ENCODE results near the gene AGT. TPM values are rescaled to one million over a fixed set of nuclear protein-coding genes. Genes with fewer than 3 reads are reported as not detected.
"Not testable (repeated sequence)": the region's sequence is repeated elsewhere in the genome, so short reads cannot be mapped to it uniquely, and the experiment has no call there.

Gene AGT
- total RNA-seq, 1 experiment from 2014 or later, result not detected

- ChIA-PET CTCF (no interaction called here), POLR2A (ENCODE audit: unreplicated experiment) (interaction anchor here (0.5 kb wide), 1 partner anchor 1234 kb away, joined by 4 read pairs; no protein-coding TSS in a partner anchor)
- intact Hi-C loops (cut with micrococcal nuclease; ENCODE audit: unreplicated experiment), result no loop called here
Observed at GRCh38 chr1:230717251-230717650, 3.3 kb upstream of the AGT start.

DNA sequence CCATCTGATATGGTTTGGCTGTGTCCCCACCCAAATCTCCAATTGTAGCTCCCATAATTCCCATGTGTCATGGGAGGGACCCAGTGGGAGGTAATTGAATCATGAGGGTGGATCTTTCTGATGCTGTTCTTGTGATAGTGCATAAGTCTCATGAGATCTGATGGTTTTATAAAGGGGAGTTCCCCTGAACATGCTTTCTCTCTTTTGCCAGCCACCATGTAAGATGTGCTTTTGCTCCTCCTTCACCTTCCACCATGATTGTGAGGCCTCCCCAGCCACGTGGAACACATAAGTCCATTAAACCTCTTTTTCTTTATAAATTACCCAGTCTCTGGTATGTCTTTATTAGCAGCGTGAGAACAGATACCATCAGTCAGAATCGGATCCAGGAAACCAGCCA lies 2.5 kb upstream of the AGT start:
- H3K4me2 ChIP-seq; H2AFZ ChIP-seq; H3K4me3 ChIP-seq; H4K20me1 ChIP-seq (ENCODE audit: insufficient read depth); POLR2A ChIA-PET (ENCODE audit: unreplicated experiment); H3K79me2 ChIP-seq (ENCODE audit: low read depth); H3K27me3 ChIP-seq (ENCODE audit: insufficient read depth, low read depth); intact Hi-C loops (cut with micrococcal nuclease; ENCODE audit: unreplicated experiment); H3K9me2 ChIP-seq (ENCODE audit: insufficient read depth); H3F3A ChIP-seq (ENCODE audit: insufficient read depth, low read depth); H3K4me1 ChIP-seq (replicated peaks; ENCODE audit: insufficient read depth); DNase-seq; H3K36me3 ChIP-seq (ENCODE audit: low read depth); H3K9me3 ChIP-seq (ENCODE audit: insufficient read depth, low read depth); CTCF ChIA-PET; H3K27ac ChIP-seq; BruUV-seq (replicated peaks): not testable (repeated sequence)

More at GRCh38 chr1:230717251-230717650, 3.3 kb upstream of the AGT start:
- Histone ChIP-seq H3K27ac (no peak overlapping the region), H3K27me3 (ENCODE audit: insufficient read depth, low read depth) (no peaks in the 10 kb centered on the region), H3F3A (ENCODE audit: insufficient read depth, low read depth) (no peaks in the 10 kb centered on the region), H2AFZ (no peak overlapping the region), H3K4me2 (no peak overlapping the region), H3K4me3 (no peak overlapping the region), H3K79me2 (ENCODE audit: low read depth) (no peaks in the 10 kb centered on the region), H3K36me3 (ENCODE audit: low read depth) (no peaks in the 10 kb centered on the region), H3K4me1 (replicated peaks; ENCODE audit: insufficient read depth) (no peaks in the 10 kb centered on the region; the same call in 1 of the 2 replicates), H3K9me3 (ENCODE audit: insufficient read depth, low read depth) (0 out of 2 replicates have a peak, but pooled peaks cover 3% of the 10 kb centered on the region), H4K20me1 (ENCODE audit: insufficient read depth) (no peaks in the 10 kb centered on the region), H3K9me2 (ENCODE audit: insufficient read depth) (no peaks in the 10 kb centered on the region)
- TF ChIP-seq, protein P1, sequence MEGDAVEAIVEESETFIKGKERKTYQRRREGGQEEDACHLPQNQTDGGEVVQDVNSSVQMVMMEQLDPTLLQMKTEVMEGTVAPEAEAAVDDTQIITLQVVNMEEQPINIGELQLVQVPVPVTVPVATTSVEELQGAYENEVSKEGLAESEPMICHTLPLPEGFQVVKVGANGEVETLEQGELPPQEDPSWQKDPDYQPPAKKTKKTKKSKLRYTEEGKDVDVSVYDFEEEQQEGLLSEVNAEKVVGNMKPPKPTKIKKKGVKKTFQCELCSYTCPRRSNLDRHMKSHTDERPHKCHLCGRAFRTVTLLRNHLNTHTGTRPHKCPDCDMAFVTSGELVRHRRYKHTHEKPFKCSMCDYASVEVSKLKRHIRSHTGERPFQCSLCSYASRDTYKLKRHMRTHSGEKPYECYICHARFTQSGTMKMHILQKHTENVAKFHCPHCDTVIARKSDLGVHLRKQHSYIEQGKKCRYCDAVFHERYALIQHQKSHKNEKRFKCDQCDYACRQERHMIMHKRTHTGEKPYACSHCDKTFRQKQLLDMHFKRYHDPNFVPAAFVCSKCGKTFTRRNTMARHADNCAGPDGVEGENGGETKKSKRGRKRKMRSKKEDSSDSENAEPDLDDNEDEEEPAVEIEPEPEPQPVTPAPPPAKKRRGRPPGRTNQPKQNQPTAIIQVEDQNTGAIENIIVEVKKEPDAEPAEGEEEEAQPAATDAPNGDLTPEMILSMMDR (conservative IDR thresholded peaks at IDR 0.05), result no peak
- no peak for TF ChIP-seq EZH2 (IDR thresholded peaks at IDR 0.05; ENCODE audit: low read depth)
- DNase-seq, result no peak
- BruUV-seq (replicated peaks), result no TSS peak

DNA sequence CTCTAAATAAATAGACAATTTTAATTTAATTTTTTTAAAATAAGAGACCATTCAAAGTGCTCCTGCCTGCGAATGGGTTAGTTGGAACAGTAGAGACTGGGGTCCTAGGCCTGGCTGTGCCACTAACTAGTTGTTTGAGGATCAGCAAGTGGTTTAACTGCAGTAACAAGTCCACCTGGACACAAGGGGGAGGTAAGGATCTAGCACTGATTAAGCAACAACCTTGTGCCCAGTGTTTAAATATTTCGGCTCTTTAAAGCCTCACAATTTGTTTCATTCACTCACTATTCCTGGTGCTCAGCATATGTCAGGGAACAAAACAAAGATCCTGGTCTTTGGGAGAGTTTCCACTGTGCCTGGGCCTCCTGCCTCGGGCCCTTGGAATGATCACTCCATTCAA lies 1.6 kb upstream of the AGT start:
- no peaks in the 10 kb centered on the region for H3K79me2 ChIP-seq (ENCODE audit: low read depth)
- H3K4me3 ChIP-seq, result no peak overlapping the region
- ChIA-PET POLR2A (ENCODE audit: unreplicated experiment) (no interaction called here), CTCF (no interaction called here)
- no peaks in the 10 kb centered on the region for H3K9me2 ChIP-seq (ENCODE audit: insufficient read depth)
- no peaks in the 10 kb centered on the region for H3K9me3 ChIP-seq (ENCODE audit: insufficient read depth, low read depth)
- intact Hi-C loops (cut with micrococcal nuclease; ENCODE audit: unreplicated experiment), result no loop called here
- no TSS peak for BruUV-seq (replicated peaks)
- no peak for TF ChIP-seq EZH2 (IDR thresholded peaks at IDR 0.05; ENCODE audit: low read depth)
- TF ChIP-seq, protein P1 (conservative IDR thresholded peaks at IDR 0.05), result peak; percentile 29; the same call in 1 of the 2 replicates
- no peaks in the 10 kb centered on the region; the same call in 1 of the 2 replicates for H3K4me1 ChIP-seq (replicated peaks; ENCODE audit: insufficient read depth)
- H3K27ac ChIP-seq, result no peak overlapping the region
- H3K27me3 ChIP-seq (ENCODE audit: insufficient read depth, low read depth), result no peaks in the 10 kb centered on the region
- no peaks in the 10 kb centered on the region for H4K20me1 ChIP-seq (ENCODE audit: insufficient read depth)
- H3K4me2 ChIP-seq, result no peak overlapping the region
- no peak overlapping the region for H2AFZ ChIP-seq
- DNase-seq, result no peak
- no peaks in the 10 kb centered on the region for H3K36me3 ChIP-seq (ENCODE audit: low read depth)
- no peaks in the 10 kb centered on the region for H3F3A ChIP-seq (ENCODE audit: insufficient read depth, low read depth)

DNA sequence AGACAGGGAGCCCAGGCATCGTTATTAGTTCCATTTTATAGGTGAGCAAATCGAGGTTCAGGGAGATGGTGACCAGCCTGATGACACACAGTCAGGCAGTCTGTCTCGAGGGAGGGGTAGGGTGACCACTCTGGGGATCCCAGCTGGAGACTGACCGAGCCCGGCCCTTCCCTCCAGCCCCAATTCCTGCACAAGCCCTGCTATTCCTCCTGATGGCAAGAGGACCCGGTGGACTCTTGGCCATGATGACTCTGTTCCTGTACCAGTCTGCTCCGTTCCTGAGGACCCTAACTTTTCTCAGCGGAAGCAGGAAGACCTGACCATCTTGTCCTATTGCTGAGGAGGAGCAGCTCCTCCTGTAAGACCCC lies 391 bp downstream of the AGT start:
- Histone ChIP-seq H3F3A (ENCODE audit: insufficient read depth, low read depth) (no peaks in the 10 kb centered on the region), H4K20me1 (ENCODE audit: insufficient read depth) (no peaks in the 10 kb centered on the region), H3K9me2 (ENCODE audit: insufficient read depth) (no peaks in the 10 kb centered on the region), H3K27me3 (ENCODE audit: insufficient read depth, low read depth) (no peaks in the 10 kb centered on the region), H3K79me2 (ENCODE audit: low read depth) (no peaks in the 10 kb centered on the region), H3K9me3 (ENCODE audit: insufficient read depth, low read depth) (no peaks in the 10 kb centered on the region), H3K4me3 (no peak overlapping the region), H3K4me1 (replicated peaks; ENCODE audit: insufficient read depth) (no peaks in the 10 kb centered on the region; the same call in 1 of the 2 replicates), H3K27ac (no peak overlapping the region), H3K36me3 (ENCODE audit: low read depth) (no peaks in the 10 kb centered on the region), H2AFZ (no peak overlapping the region), H3K4me2 (0 out of 2 replicates have a peak overlapping the region, but pooled peaks have one; percentile 13)
- no TSS peak for BruUV-seq (replicated peaks)
- TF ChIP-seq, protein P1 (conservative IDR thresholded peaks at IDR 0.05), result no peak
- no peak for TF ChIP-seq EZH2 (IDR thresholded peaks at IDR 0.05; ENCODE audit: low read depth)
- intact Hi-C loops (cut with micrococcal nuclease; ENCODE audit: unreplicated experiment), result no loop called here
- ChIA-PET POLR2A (ENCODE audit: unreplicated experiment) (no interaction called here), CTCF (interaction anchor here (0.6 kb wide), 1 partner anchor 34 kb away, joined by 3 read pairs; no protein-coding TSS in a partner anchor)
- DNase-seq, result no peak

Data from PC-9 (cell line).